Colonic mucosa (tissue), 4 donors: Measurements from ENCODE around the gene DNAH2. TPM values are rescaled to one million over a fixed set of nuclear protein-coding genes. Genes with fewer than 3 reads are reported as not detected.
A peak's percentile ranks its signal among the peaks of the same experiment; 100 is the strongest.

Experiments used
- DNase-seq: peaks from one replicate; pipeline ENCODE4 v3.0.0-alpha.2; 2020
- H3K27ac ChIP-seq: fragments of 200-600 bp; one replicate; pipeline ENCODE4 v1.8.0; 2021
- H3K27me3 ChIP-seq: fragments of 200-600 bp; one replicate; pipeline ENCODE4 v1.8.0; 2021
- H3K36me3 ChIP-seq: fragments of 200-600 bp; one replicate; pipeline ENCODE4 v1.8.0; 2021
- H3K4me1 ChIP-seq: fragments of 200-600 bp; one replicate; pipeline ENCODE4 v1.8.0; 2021; ENCODE audit warnings: mild to moderate bottlenecking
- H3K4me3 ChIP-seq: fragments of 200-600 bp; one replicate; pipeline ENCODE4 v1.8.0; 2021
- H3K9ac ChIP-seq, 2 donors: one replicate each; pipeline ENCODE4 v1.7.0; 2013; ENCODE audit warnings: control low read depth in 2 of 2, low read depth in 2 of 2, low read length in 2 of 2
- H3K9me3 ChIP-seq: fragments of 200-600 bp; one replicate; pipeline ENCODE4 v1.8.0; 2021
- CTCF ChIP-seq: fragments of 200-600 bp; IDR thresholded peaks from one replicate; pipeline ENCODE4 v1.8.0; 2022; ENCODE audit warnings: antibody characterized with exemption, mild to moderate bottlenecking
- intact Hi-C: fragments of 100-400 bp; cut with DNase I; formaldehyde crosslinking; loops from one replicate; pipeline ENCODE4 v1.14.1; 2022
- total RNA-seq, 2 donors: library from RNA; stranded (reverse); fragmentation: NEBNext Ultra II Directional in 1 of 2; extraction: Animal tissue kit (Norgen Biotek cat#: 25700) in 1 of 2; gene quantifications; one replicate each; pipeline ENCODE4 v1.2.1, GENCODE V29; 2021
- donor health status: healthy.
- donor health status: DM: no; HTN: no; CAD: no.
- donor health status: DM: no; HTN: no; CAD: no.

The DNAH2 gene
- total RNA-seq, 2 donors from 2014 or later = 0.32 to 0.62 TPM

- Histone ChIP-seq H3K9me3 (no peaks in the 10 kb centered on the region), H3K36me3 (no peaks in the 10 kb centered on the region), H3K4me3 (no peak overlapping the region), H3K27me3 (no peaks in the 10 kb centered on the region), H3K4me1 (peaks cover 11% of the 10 kb centered on the region), H3K9ac (no peak overlapping the region), H3K27ac (no peak overlapping the region)
- no peak for DNase-seq
- no peak for TF ChIP-seq CTCF
- intact Hi-C loops = loop anchor here (2.0 to 5.0 kb wide), 2 partner anchors 20 to 85 kb away; no protein-coding TSS in a partner anchor
Measured at GRCh38 chr17:7832431-7832830, 114.9 kb downstream of the DNAH2 start.

GRCh38 chr17:7833011-7833794 is 115.7 kb downstream of the DNAH2 start:
- peak overlapping the region; percentile 77 for H3K4me3 ChIP-seq
- peak overlapping the region; percentile 100 for H3K27ac ChIP-seq
- no peak for TF ChIP-seq CTCF
- no peaks in the 10 kb centered on the region for H3K27me3 ChIP-seq
- H3K9ac ChIP-seq = peak overlapping the region; percentile 56 to 66
- no peaks in the 10 kb centered on the region for H3K36me3 ChIP-seq
- no peaks in the 10 kb centered on the region for H3K9me3 ChIP-seq
- intact Hi-C loops = loop anchor here (2.0 to 5.0 kb wide), 2 partner anchors 20 to 86 kb away; no protein-coding TSS in a partner anchor
- H3K4me1 ChIP-seq = peaks cover 15% of the 10 kb centered on the region
- peak; percentile 24 for DNase-seq

GRCh38 chr17:7833795-7834541 is 116.4 kb downstream of the DNAH2 start, which contains the start of gene KDM6B:
Gene KDM6B, plus strand, starts transcription at chr17:7834217. Its CDS starts 11,338 bp downstream, at chr17:7845555.
- peaks cover 20% of the 10 kb centered on the region for H3K4me1 ChIP-seq
- H3K9me3 ChIP-seq = no peaks in the 10 kb centered on the region
- H3K36me3 ChIP-seq = no peaks in the 10 kb centered on the region
- H3K9ac ChIP-seq = peak within 1 kb of the TSS; percentile 92 to 98
- H3K27ac ChIP-seq = peak within 1 kb of the TSS; percentile 100
- no peak for TF ChIP-seq CTCF
- peak; percentile 95 for DNase-seq
- H3K27me3 ChIP-seq = no peaks in the 10 kb centered on the region
- intact Hi-C loops = loop anchor here (2.0 to 5.0 kb wide), 2 partner anchors 19 to 87 kb away; no protein-coding TSS in a partner anchor
- H3K4me3 ChIP-seq = peak within 1 kb of the TSS; percentile 77

- Histone ChIP-seq H3K9me3 (no peaks in the 10 kb centered on the region), H3K36me3 (no peaks in the 10 kb centered on the region), H3K27me3 (no peaks in the 10 kb centered on the region), H3K4me3 (peak overlapping the region; percentile 77), H3K9ac (peak overlapping the region; percentile 92 to 98), H3K4me1 (peaks cover 24% of the 10 kb centered on the region), H3K27ac (peak overlapping the region; percentile 100)
- intact Hi-C loops = loop anchor here (5.0 kb wide), 1 partner anchor 87 kb away; no protein-coding TSS in a partner anchor
- TF ChIP-seq CTCF = no peak
- DNase-seq = peak; percentile 88
Measured at GRCh38 chr17:7834542-7834956, 117.0 kb downstream of the DNAH2 start.
